Smooth muscle cell (in vitro differentiated cells): ENCODE data around the gene ZNF451. TPM values are rescaled to one million over a fixed set of nuclear protein-coding genes. Genes with fewer than 3 reads are reported as not detected.

Experiments
- DNase-seq: peaks from one replicate; lab custom pipeline; 2025; ENCODE audit not compliant: unreplicated experiment; lab: John Stamatoyannopoulos, UW
- H2AFZ ChIP-seq: fragments of 200-600 bp; sonication (generic); 2 replicates; pipeline ENCODE4 v1.6.0; 2016; ENCODE audit warnings: antibody characterized with exemption, low read depth, mild to moderate bottlenecking
- H3F3A ChIP-seq: fragments of 200-600 bp; sonication (generic); 2 replicates; pipeline ENCODE4 v1.6.0; 2017; ENCODE audit warnings: antibody characterized with exemption, low read depth
- H3K27ac ChIP-seq: fragments of 200-600 bp; sonication (generic); 2 replicates; pipeline ENCODE4 v1.5.1; 2016; ENCODE audit warnings: low read depth, mild to moderate bottlenecking
- H3K27me3 ChIP-seq: fragments of 200-600 bp; sonication (generic); 2 replicates; pipeline ENCODE4 v1.6.1; 2016; ENCODE audit warnings: low read depth, mild to moderate bottlenecking
- H3K36me3 ChIP-seq: fragments of 200-600 bp; sonication (generic); 2 replicates; pipeline ENCODE4 v1.5.1; 2016; ENCODE audit warnings: low read depth
- H3K4me1 ChIP-seq: fragments of 200-600 bp; sonication (generic); 2 replicates; pipeline ENCODE4 v1.5.1; 2016; ENCODE audit warnings: low read depth
- H3K4me2 ChIP-seq: fragments of 200-600 bp; sonication (generic); 2 replicates; pipeline ENCODE4 v1.6.0; 2016; ENCODE audit warnings: mild to moderate bottlenecking
- H3K4me3 ChIP-seq: fragments of 200-600 bp; sonication (generic); 2 replicates; pipeline ENCODE4 v1.5.1; 2016; ENCODE audit warnings: mild to moderate bottlenecking
- H3K79me2 ChIP-seq: fragments of 200-600 bp; sonication (generic); 2 replicates; pipeline ENCODE4 v1.6.0; 2016; ENCODE audit warnings: low read depth, mild to moderate bottlenecking
- H3K9ac ChIP-seq: fragments of 200-600 bp; sonication (generic); 2 replicates; pipeline ENCODE4 v1.6.0; 2016; ENCODE audit warnings: low read depth
- H3K9me3 ChIP-seq: fragments of 200-600 bp; sonication (generic); replicated peaks from 2 replicates; pipeline ENCODE4 v1.5.1; 2016; ENCODE audit warnings: low read depth
- H4K20me1 ChIP-seq: fragments of 200-600 bp; sonication (generic); 2 replicates; pipeline ENCODE4 v1.6.0; 2016; ENCODE audit warnings: low read depth
- WGBS: methylation state at CpG from one replicate; pipeline ENCODE4 v1.1.7; 2016; ENCODE audit warnings: low lambda C conversion rate; 5-methylcytosine and 5-hydroxymethylcytosine counted together
- polyA plus RNA-seq: library from polyadenylated mRNA; unstranded; fragments of >200 nt; fragmentation: Nextera tagmentation; extraction: Ambion mirVana; gene quantifications from 2 replicates; pipeline ENCODE4 v1.2.1, GENCODE V29; 2016
- total RNA-seq: library from RNA; depleted of rRNA; stranded (reverse); fragments of >200 nt; gene quantifications from 2 replicates; pipeline ENCODE4 v1.2.3, GENCODE V29; 2014
- TF ChIP-seq, protein P1 (sequence below): fragments of 200-600 bp; sonication (generic); IDR thresholded peaks from 2 replicates; pipeline ENCODE4 v1.5.1; 2017; ENCODE audit warnings: borderline replicate concordance, mild to moderate bottlenecking, antibody characterized with exemption; ENCODE audit not compliant: insufficient read depth, poor library complexity, severe bottlenecking

ZNF451 gene
- total and polyA plus RNA-seq, 2 experiments from 2014 or later, result 21.1 to 76.5 TPM

DNA sequence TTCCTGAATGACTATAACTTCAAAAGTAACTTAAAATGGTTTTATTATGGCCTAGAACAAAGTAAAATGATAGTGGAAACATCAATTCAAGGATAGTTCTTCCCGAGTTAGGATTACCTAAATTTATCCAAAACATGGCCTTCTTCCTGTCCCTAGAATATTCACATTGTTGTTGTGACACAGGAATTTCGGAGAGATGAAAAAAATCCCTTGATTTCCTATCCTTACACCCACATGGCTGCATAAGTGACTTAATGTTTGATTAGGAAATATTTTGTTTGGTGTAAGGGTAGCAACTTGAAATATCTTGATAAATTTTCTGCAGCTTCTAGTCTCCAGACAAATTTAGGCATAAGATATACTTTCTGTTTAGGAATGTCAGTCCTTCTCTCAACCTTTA, 27.8 kb downstream of the ZNF451 start:
- no peak overlapping the region for H3K9ac ChIP-seq
- TF ChIP-seq, protein P1, sequence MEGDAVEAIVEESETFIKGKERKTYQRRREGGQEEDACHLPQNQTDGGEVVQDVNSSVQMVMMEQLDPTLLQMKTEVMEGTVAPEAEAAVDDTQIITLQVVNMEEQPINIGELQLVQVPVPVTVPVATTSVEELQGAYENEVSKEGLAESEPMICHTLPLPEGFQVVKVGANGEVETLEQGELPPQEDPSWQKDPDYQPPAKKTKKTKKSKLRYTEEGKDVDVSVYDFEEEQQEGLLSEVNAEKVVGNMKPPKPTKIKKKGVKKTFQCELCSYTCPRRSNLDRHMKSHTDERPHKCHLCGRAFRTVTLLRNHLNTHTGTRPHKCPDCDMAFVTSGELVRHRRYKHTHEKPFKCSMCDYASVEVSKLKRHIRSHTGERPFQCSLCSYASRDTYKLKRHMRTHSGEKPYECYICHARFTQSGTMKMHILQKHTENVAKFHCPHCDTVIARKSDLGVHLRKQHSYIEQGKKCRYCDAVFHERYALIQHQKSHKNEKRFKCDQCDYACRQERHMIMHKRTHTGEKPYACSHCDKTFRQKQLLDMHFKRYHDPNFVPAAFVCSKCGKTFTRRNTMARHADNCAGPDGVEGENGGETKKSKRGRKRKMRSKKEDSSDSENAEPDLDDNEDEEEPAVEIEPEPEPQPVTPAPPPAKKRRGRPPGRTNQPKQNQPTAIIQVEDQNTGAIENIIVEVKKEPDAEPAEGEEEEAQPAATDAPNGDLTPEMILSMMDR, result no peak
- H3K9me3 ChIP-seq, result no peaks in the 10 kb centered on the region
- H3F3A ChIP-seq, result no peaks in the 10 kb centered on the region
- H3K79me2 ChIP-seq, result peaks cover 73% of the 10 kb centered on the region
- no peaks in the 10 kb centered on the region for H3K27me3 ChIP-seq
- 90% methylated on average over 2 of the region's 2 CpGs for WGBS
- no peak for DNase-seq
- no peak overlapping the region for H3K27ac ChIP-seq
- H3K36me3 ChIP-seq, result peaks cover 6% of the 10 kb centered on the region
- H4K20me1 ChIP-seq, result peaks cover 59% of the 10 kb centered on the region
- no peak overlapping the region for H3K4me2 ChIP-seq
- H2AFZ ChIP-seq, result no peak overlapping the region
- no peak overlapping the region for H3K4me3 ChIP-seq
- no peaks in the 10 kb centered on the region for H3K4me1 ChIP-seq

- TF ChIP-seq, protein P1, result no peak
- peaks cover 12% of the 10 kb centered on the region for H3K36me3 ChIP-seq
- no peak for DNase-seq
- H3K79me2 ChIP-seq, result peaks cover 75% of the 10 kb centered on the region
- H3K9ac ChIP-seq, result no peak overlapping the region
- no peaks in the 10 kb centered on the region for H3K9me3 ChIP-seq
- 94% methylated on average over 1 of the region's 1 CpG for WGBS
- peaks cover 70% of the 10 kb centered on the region for H4K20me1 ChIP-seq
- H3K27me3 ChIP-seq, result no peaks in the 10 kb centered on the region
- H3K4me2 ChIP-seq, result no peak overlapping the region
- H3K27ac ChIP-seq, result no peak overlapping the region
- H3K4me3 ChIP-seq, result no peak overlapping the region
- no peaks in the 10 kb centered on the region for H3K4me1 ChIP-seq
- no peak overlapping the region for H2AFZ ChIP-seq
- H3F3A ChIP-seq, result no peaks in the 10 kb centered on the region
Measured at GRCh38 chr6:57123111-57123510, 33.1 kb downstream of the ZNF451 start.

GRCh38 chr6:57127763-57128162, 37.8 kb downstream of the ZNF451 start:
- Histone ChIP-seq H3K27ac (no peak overlapping the region), H3K9me3 (no peaks in the 10 kb centered on the region), H3K79me2 (peaks cover 59% of the 10 kb centered on the region), H3F3A (no peaks in the 10 kb centered on the region), H3K4me1 (no peaks in the 10 kb centered on the region), H3K36me3 (peaks cover 6% of the 10 kb centered on the region), H3K9ac (no peak overlapping the region), H2AFZ (no peak overlapping the region), H3K4me2 (no peak overlapping the region), H3K4me3 (no peak overlapping the region), H4K20me1 (peaks cover 83% of the 10 kb centered on the region), H3K27me3 (no peaks in the 10 kb centered on the region)
- DNase-seq, result no peak
- TF ChIP-seq, protein P1, result no peak

DNA sequence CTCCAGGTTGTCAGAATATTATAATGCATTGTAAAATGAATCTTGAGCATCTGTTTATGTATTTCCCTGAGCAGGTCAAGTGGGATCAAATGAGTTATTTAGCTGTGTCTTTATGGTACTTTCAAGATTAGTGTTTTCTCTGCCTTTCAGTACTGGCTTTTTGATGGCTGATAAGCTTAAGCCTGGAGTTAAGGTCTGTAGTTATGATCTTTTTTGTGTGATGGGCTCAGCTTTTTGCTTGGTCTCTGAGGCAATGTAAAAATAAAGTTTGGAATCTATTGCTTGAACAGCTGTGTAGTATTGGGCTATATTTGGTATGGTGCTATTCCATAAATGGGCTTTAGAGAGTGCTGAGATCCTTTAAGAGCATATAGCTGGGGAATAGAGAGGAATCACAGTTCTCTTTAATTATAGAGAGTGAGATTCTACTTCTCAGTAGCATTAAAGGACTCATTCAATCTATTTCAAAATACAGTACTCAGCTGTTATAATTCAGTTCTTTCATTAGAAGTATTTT, 40.7 kb downstream of the ZNF451 start:
- H3K4me2 ChIP-seq, result no peak overlapping the region
- H3F3A ChIP-seq, result no peaks in the 10 kb centered on the region
- no peak overlapping the region for H3K4me3 ChIP-seq
- TF ChIP-seq, protein P1, result no peak
- peaks cover 34% of the 10 kb centered on the region for H3K79me2 ChIP-seq
- H3K9me3 ChIP-seq, result no peaks in the 10 kb centered on the region
- no peaks in the 10 kb centered on the region for H3K36me3 ChIP-seq
- H3K4me1 ChIP-seq, result no peaks in the 10 kb centered on the region
- H4K20me1 ChIP-seq, result peaks cover 56% of the 10 kb centered on the region
- H3K9ac ChIP-seq, result no peak overlapping the region
- H3K27me3 ChIP-seq, result no peaks in the 10 kb centered on the region
- no peak overlapping the region for H3K27ac ChIP-seq
- no peak overlapping the region for H2AFZ ChIP-seq
- DNase-seq, result no peak
